GM12878 (cell line): ENCODE results near the gene TOGARAM1. TPM values are rescaled to one million over a fixed set of nuclear protein-coding genes. Genes with fewer than 3 reads are reported as not detected.
A peak's percentile ranks its signal among the peaks of the same experiment; 100 is the strongest.

Experiments
- ATAC-seq: fragments of 200-7000 bp; cut with Tn5 transposase; 3 replicates; pipeline ENCODE4 v1.9.1; 2020; ENCODE audit warnings: mild to moderate bottlenecking, moderate library complexity
- BruUV-seq: library from RNA; stranded (reverse); fragments of 400-500 nt; replicated peaks from 2 replicates; lab custom pipeline; 2021; lab: Mats Ljungman, UMichigan
- CTCF ChIA-PET: fragments of 300-600 bp; sonication (Branson Sonifier 250); formaldehyde crosslinking; extraction: SDS; loops from one replicate; lab custom pipeline; 2021; ENCODE audit warnings: inconsistent platforms; lab: Yijun Ruan, JAX
- POLR2A ChIA-PET: fragments of 350-600 bp; formaldehyde crosslinking; extraction: SDS; loops from one replicate; lab custom pipeline; 2021; ENCODE audit warnings: inconsistent platforms; lab: Charles Lee
- RAD21 ChIA-PET: fragments of 300-600 bp; sonication (Branson Sonifier 250); formaldehyde crosslinking; loops from one replicate; lab custom pipeline; 2023; ENCODE audit warnings: antibody characterized with exemption; ENCODE audit not compliant: unreplicated experiment; lab: Charles Lee
- SMC1A ChIA-PET: fragments of 300-600 bp; sonication (Branson Sonifier 250); formaldehyde crosslinking; loops from one replicate; lab custom pipeline; 2023; ENCODE audit not compliant: unreplicated experiment, uncharacterized antibody; lab: Charles Lee
- DNase-seq: peaks from one replicate; pipeline ENCODE4 v3.0.0-alpha.2; 2011; ENCODE audit warnings: low read depth, low spot score
- FAIRE-seq: peaks from 3 replicates; lab custom pipeline; 2011; peaks lifted over from hg19 to GRCh38; lab: Jason Lieb, UNC
- H2AFZ ChIP-seq: 2 replicates; pipeline ENCODE4 v1.6.0; 2011; ENCODE audit warnings: low read depth, low read length, control low read depth; ENCODE audit not compliant: control insufficient read depth
- H3K27ac ChIP-seq: 2 replicates; pipeline ENCODE4 v1.5.1; 2011; ENCODE audit warnings: control low read depth; ENCODE audit not compliant: control insufficient read depth, insufficient read depth
- H3K27me3 ChIP-seq, 2 experiments: replicated peaks in 1 of 2; 2 replicates each; pipeline versions ENCODE4 v1.6.0 to v1.6.1; 2011; ENCODE audit warnings: low read length in 1 of 2; ENCODE audit not compliant: control insufficient read depth in 2 of 2, insufficient read depth in 2 of 2
- H3K36me3 ChIP-seq, 2 experiments: 2 replicates each; pipeline ENCODE4 v1.5.1; 2011; ENCODE audit warnings: low read length in 1 of 2; ENCODE audit not compliant: control insufficient read depth in 2 of 2, insufficient read depth in 2 of 2
- H3K4me1 ChIP-seq: 2 replicates; pipeline ENCODE4 v1.6.1; 2011; ENCODE audit warnings: mild to moderate bottlenecking, low read length, moderate library complexity, mixed read lengths; ENCODE audit not compliant: control insufficient read depth, insufficient read depth
- H3K4me2 ChIP-seq: 2 replicates; pipeline ENCODE4 v1.6.0; 2011; ENCODE audit warnings: control low read depth; ENCODE audit not compliant: control insufficient read depth, insufficient read depth
- H3K4me3 ChIP-seq: fragments of 200-600 bp; sonication (generic); 2 replicates; pipeline ENCODE4 v1.5.1; 2016
- H3K79me2 ChIP-seq: 2 replicates; pipeline ENCODE4 v1.6.0; 2011; ENCODE audit warnings: low read length; ENCODE audit not compliant: control insufficient read depth, insufficient read depth
- H3K9ac ChIP-seq: 2 replicates; pipeline ENCODE4 v1.8.0; 2011; ENCODE audit warnings: low read length, control low read depth, mixed read lengths; ENCODE audit not compliant: control insufficient read depth, insufficient read depth
- H3K9me3 ChIP-seq: replicated peaks from 3 replicates; pipeline ENCODE4 v1.5.1; 2011; ENCODE audit warnings: mild to moderate bottlenecking, low read length; ENCODE audit not compliant: control insufficient read depth, insufficient read depth
- H4K20me1 ChIP-seq: 2 replicates; pipeline ENCODE4 v1.6.0; 2011; ENCODE audit not compliant: control insufficient read depth, insufficient read depth
- IKZF1 ChIP-seq: fragments of 450-650 bp; conservative IDR thresholded peaks from 2 replicates; pipeline ENCODE4 v1.6.1; 2017; ENCODE audit warnings: antibody characterized with exemption, mild to moderate bottlenecking
- LARP7 ChIP-seq: fragments of 450-650 bp; IDR thresholded peaks from 2 replicates; pipeline ENCODE4 v1.6.1; 2017; ENCODE audit warnings: mild to moderate bottlenecking
- MYB ChIP-seq: fragments of 150-350 bp; IDR thresholded peaks from 2 replicates; pipeline ENCODE4 v1.6.1; 2014; ENCODE audit warnings: mild to moderate bottlenecking, low read depth, low read length, borderline replicate concordance
- NR2F1 ChIP-seq: fragments of 450-650 bp; conservative IDR thresholded peaks from 2 replicates; pipeline ENCODE4 v1.6.1; 2017; ENCODE audit warnings: mild to moderate bottlenecking
- RBBP5 ChIP-seq: fragments of 200-600 bp; sonication (generic); conservative IDR thresholded peaks from 2 replicates; pipeline ENCODE4 v1.6.1; 2016
- SMARCA5 ChIP-seq: fragments of 450-650 bp; IDR thresholded peaks from 2 replicates; pipeline ENCODE4 v1.6.1; 2017; ENCODE audit warnings: mild to moderate bottlenecking
- SPI1 ChIP-seq: IDR thresholded peaks from 2 replicates; pipeline ENCODE4 v1.6.1; 2011; ENCODE audit warnings: low read depth, mild to moderate bottlenecking, low read length, moderate library complexity, borderline replicate concordance; ENCODE audit not compliant: insufficient read depth
- TBL1XR1 ChIP-seq: IDR thresholded peaks from 2 replicates; pipeline ENCODE4 v1.6.1; 2012; ENCODE audit warnings: low read depth, low read length, improper control_type of control experiment
- ZSCAN29 ChIP-seq: fragments of 450-650 bp; IDR thresholded peaks from 2 replicates; pipeline ENCODE4 v1.6.1; 2017; ENCODE audit warnings: mild to moderate bottlenecking, moderate library complexity
- ZZZ3 ChIP-seq: IDR thresholded peaks from 2 replicates; pipeline ENCODE4 v1.6.1; 2011; ENCODE audit warnings: low read depth; ENCODE audit not compliant: control insufficient read depth, insufficient read length
- WGBS: methylation state at CpG from one replicate; pipeline ENCODE4 v1.1.6; 2016; ENCODE audit warnings: low lambda C conversion rate; ENCODE audit not compliant: insufficient replicate concordance, insufficient coverage; ENCODE audit errors: missing lambda C conversion rate; 5-methylcytosine and 5-hydroxymethylcytosine counted together
- in situ Hi-C: fragments of 300-500 bp; cut with MboI; formaldehyde crosslinking; loops from 9 replicates; pipeline ENCODE4 v1.14.3; 2018; ENCODE audit warnings: mixed read lengths
- intact Hi-C: fragments of 100-400 bp; cut with micrococcal nuclease; formaldehyde crosslinking; loops from one replicate; pipeline ENCODE4 v1.14.2; 2022; ENCODE audit not compliant: unreplicated experiment
- polyA plus RNA-seq, 11 experiments: library from polyadenylated mRNA; depleted of rRNA in 4 of 11; unstranded in 6 of 11; stranded (reverse) in 5 of 11; fragments of >200 nt; fragmentation: Nextera tagmentation in 4 of 11; fragmentation: Illumina TruSeq in 1 of 11; extraction: Ambion mirVana in 4 of 11; extraction: Trizol in 1 of 11; gene quantifications; 1 replicate in 1 of 11; 2 replicates in 10 of 11; pipeline versions ENCODE4 v1.2.1 to v1.2.3, GENCODE V29; 2011 to 2016; ENCODE audit warnings: inconsistent platforms in 2 of 11, missing spikeins in 2 of 11, low read depth in 1 of 11
- total RNA-seq, 4 experiments: library from RNA; depleted of rRNA in 3 of 4; stranded (reverse); fragments of >200 nt in 3 of 4; fragmentation: Illumina TruSeq in 1 of 4; extraction: Trizol in 1 of 4; gene quantifications; 2 replicates each; pipeline versions ENCODE4 v1.2.1 to v1.2.3, GENCODE V29; 2013 to 2021
- TF ChIP-seq, protein P1 (sequence below): fragments of 450-650 bp; IDR thresholded peaks from 2 replicates; pipeline ENCODE4 v1.6.1; 2017; ENCODE audit warnings: borderline replicate concordance

TOGARAM1 gene
- total and polyA plus RNA-seq, 10 of the 15 experiments (the other 5 are each of a cell fraction or from before 2014, with no cell fraction given) = 2.1 to 14.4 (median 7.2) TPM

DNA sequence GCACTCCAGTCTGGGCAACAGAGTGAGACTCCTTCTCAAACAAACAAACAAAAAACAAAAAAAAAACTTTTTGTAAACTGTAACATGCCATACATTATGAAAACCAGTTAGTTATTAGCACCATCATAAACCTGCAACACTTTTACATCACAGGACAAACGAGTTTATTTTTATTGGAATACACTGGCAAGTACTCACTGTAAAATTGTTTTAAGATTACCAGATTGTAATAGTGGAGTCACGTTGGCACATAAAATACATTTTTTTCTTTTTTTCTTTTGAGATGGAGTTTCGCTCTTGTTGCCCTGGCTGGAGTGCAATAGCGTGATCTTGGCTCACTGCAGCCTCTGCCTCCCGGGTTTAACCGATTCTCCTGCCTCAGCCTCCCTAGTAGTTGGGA, 156.6 kb downstream of the TOGARAM1 start (continued):
- TF ChIP-seq RBBP5 = no peak
- TF ChIP-seq, protein P1, sequence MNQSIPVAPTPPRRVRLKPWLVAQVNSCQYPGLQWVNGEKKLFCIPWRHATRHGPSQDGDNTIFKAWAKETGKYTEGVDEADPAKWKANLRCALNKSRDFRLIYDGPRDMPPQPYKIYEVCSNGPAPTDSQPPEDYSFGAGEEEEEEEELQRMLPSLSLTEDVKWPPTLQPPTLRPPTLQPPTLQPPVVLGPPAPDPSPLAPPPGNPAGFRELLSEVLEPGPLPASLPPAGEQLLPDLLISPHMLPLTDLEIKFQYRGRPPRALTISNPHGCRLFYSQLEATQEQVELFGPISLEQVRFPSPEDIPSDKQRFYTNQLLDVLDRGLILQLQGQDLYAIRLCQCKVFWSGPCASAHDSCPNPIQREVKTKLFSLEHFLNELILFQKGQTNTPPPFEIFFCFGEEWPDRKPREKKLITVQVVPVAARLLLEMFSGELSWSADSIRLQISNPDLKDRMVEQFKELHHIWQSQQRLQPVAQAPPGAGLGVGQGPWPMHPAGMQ = no peak
- TF ChIP-seq TBL1XR1 = no peak
- TF ChIP-seq IKZF1 = no peak
- no peak for TF ChIP-seq ZSCAN29
- TF ChIP-seq SMARCA5 = no peak
- no peak for TF ChIP-seq ZZZ3

DNA sequence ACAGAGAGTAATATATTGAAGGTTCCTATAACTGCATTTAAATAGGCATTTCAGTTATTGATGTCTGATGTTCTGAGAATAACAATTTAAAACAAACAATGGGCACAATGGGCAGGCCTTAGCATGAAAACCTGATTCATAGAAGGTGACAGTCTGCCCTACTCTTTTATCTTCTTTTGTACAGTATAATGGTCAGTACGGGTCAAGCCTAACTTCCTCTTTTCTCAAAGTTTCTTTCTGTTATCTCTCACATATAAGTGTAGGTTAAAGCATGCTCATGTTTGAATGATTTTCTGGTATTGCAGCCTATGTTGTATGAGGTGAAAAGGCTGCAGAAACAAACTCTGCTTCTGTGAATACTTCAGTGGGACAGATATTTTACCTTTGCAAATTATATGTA, 158.1 kb downstream of the TOGARAM1 start:
- H3K9me3 ChIP-seq = no peaks in the 10 kb centered on the region
- H2AFZ ChIP-seq = no peak overlapping the region
- FAIRE-seq = no peak
- peak; percentile 84 for ATAC-seq
- H3K9ac ChIP-seq = no peak overlapping the region
- 50% methylated on average over 1 of the region's 1 CpG for WGBS
- intact Hi-C loops = no loop called here
- peaks cover 0 to 31% of the 10 kb centered on the region in 2 experiments for H3K36me3 ChIP-seq
- in situ Hi-C loops = no loop called here
- no peak overlapping the region for H3K27ac ChIP-seq
- BruUV-seq = TSS peak; percentile 39
- H3K27me3 ChIP-seq = no peaks in the 10 kb centered on the region
- CTCF ChIA-PET = no interaction called here
- SMC1A ChIA-PET = no interaction called here
- DNase-seq = no peak
- no peaks in the 10 kb centered on the region for H4K20me1 ChIP-seq
- TF ChIP-seq NR2F1 (no peak), MYB (no peak), SPI1 (0 out of 2 replicates have a peak, but pooled peaks have one; percentile 17), LARP7 (no peak)
- POLR2A ChIA-PET = no interaction called here
- RAD21 ChIA-PET = no interaction called here
- H3K4me1 ChIP-seq = no peaks in the 10 kb centered on the region
- no peak overlapping the region for H3K4me3 ChIP-seq
- H3K4me2 ChIP-seq = no peak overlapping the region
- no peaks in the 10 kb centered on the region for H3K79me2 ChIP-seq
